Hepatocyte (in vitro differentiated cells): Measurements from ENCODE around the gene VANGL2. TPM values are rescaled to one million over a fixed set of nuclear protein-coding genes. Genes with fewer than 3 reads are reported as not detected.

Experiments
- DNase-seq: peaks from one replicate; pipeline ENCODE4 v3.0.0-alpha.2; 2016; ENCODE audit warnings: low spot score
- H2AFZ ChIP-seq: fragments of 200-600 bp; sonication (generic); 2 replicates; pipeline ENCODE4 v1.6.0; 2016; ENCODE audit warnings: antibody characterized with exemption, mild to moderate bottlenecking
- H3K27ac ChIP-seq: fragments of 200-600 bp; sonication (generic); 2 replicates; pipeline ENCODE4 v1.5.1; 2016; ENCODE audit warnings: mild to moderate bottlenecking
- H3K27me3 ChIP-seq: fragments of 200-600 bp; sonication (generic); 2 replicates; pipeline ENCODE4 v1.6.1; 2016
- H3K36me3 ChIP-seq: fragments of 200-600 bp; sonication (generic); replicated peaks from 2 replicates; pipeline ENCODE4 v1.5.1; 2016; ENCODE audit warnings: low read depth; ENCODE audit not compliant: insufficient read depth
- H3K4me1 ChIP-seq: fragments of 200-600 bp; sonication (generic); 2 replicates; pipeline ENCODE4 v1.5.1; 2016; ENCODE audit warnings: mild to moderate bottlenecking, moderate library complexity; ENCODE audit not compliant: insufficient read depth
- H3K4me2 ChIP-seq: fragments of 200-600 bp; sonication (generic); 2 replicates; pipeline ENCODE4 v1.6.0; 2016
- H3K4me3 ChIP-seq: fragments of 200-600 bp; sonication (generic); 2 replicates; pipeline ENCODE4 v1.5.1; 2016; ENCODE audit warnings: mild to moderate bottlenecking
- H3K79me2 ChIP-seq: fragments of 200-600 bp; sonication (generic); 2 replicates; pipeline ENCODE4 v1.6.0; 2017; ENCODE audit warnings: mild to moderate bottlenecking
- H3K9me2 ChIP-seq: fragments of 200-600 bp; sonication (generic); replicated peaks from 2 replicates; pipeline ENCODE4 v1.6.0; 2017; ENCODE audit warnings: mild to moderate bottlenecking; ENCODE audit not compliant: insufficient read depth
- H3K9me3 ChIP-seq: fragments of 200-600 bp; sonication (generic); 2 replicates; pipeline ENCODE4 v1.5.1; 2016; ENCODE audit warnings: low read depth, mild to moderate bottlenecking
- H4K20me1 ChIP-seq: fragments of 200-600 bp; sonication (generic); 2 replicates; pipeline ENCODE4 v1.6.0; 2016; ENCODE audit warnings: mild to moderate bottlenecking; ENCODE audit not compliant: insufficient read depth, poor library complexity, severe bottlenecking
- EZH2 ChIP-seq: fragments of 200-600 bp; sonication (generic); IDR thresholded peaks from 2 replicates; pipeline ENCODE4 v1.6.1; 2016; ENCODE audit warnings: antibody characterized with exemption, mild to moderate bottlenecking, borderline replicate concordance
- EZH2phosphoT487 ChIP-seq: fragments of 200-600 bp; sonication (generic); IDR thresholded peaks from one replicate; pipeline ENCODE4 v1.6.1; 2018; ENCODE audit warnings: antibody characterized with exemption, mild to moderate bottlenecking, low read depth, moderate library complexity; ENCODE audit not compliant: unreplicated experiment, severe bottlenecking
- WGBS: methylation state at CpG from one replicate; pipeline ENCODE4 v1.1.6; 2016; ENCODE audit warnings: low lambda C conversion rate; ENCODE audit errors: missing lambda C conversion rate; 5-methylcytosine and 5-hydroxymethylcytosine counted together
- polyA plus RNA-seq: library from polyadenylated mRNA; unstranded; fragments of >200 nt; fragmentation: Nextera tagmentation; extraction: Ambion mirVana; gene quantifications from 2 replicates; pipeline ENCODE4 v1.2.1, GENCODE V29; 2016
- total RNA-seq: library from RNA; depleted of rRNA; stranded (reverse); fragments of >200 nt; gene quantifications from 2 replicates; pipeline ENCODE4 v1.2.3, GENCODE V29; 2014
- TF ChIP-seq, protein P1 (sequence below): fragments of 200-600 bp; sonication (generic); IDR thresholded peaks from 2 replicates; pipeline ENCODE4 v1.5.1; 2016; ENCODE audit warnings: antibody characterized with exemption, mild to moderate bottlenecking; ENCODE audit not compliant: poor library complexity

Gene VANGL2
- total and polyA plus RNA-seq, 2 experiments from 2014 or later = 8.2 to 10.9 TPM

DNA sequence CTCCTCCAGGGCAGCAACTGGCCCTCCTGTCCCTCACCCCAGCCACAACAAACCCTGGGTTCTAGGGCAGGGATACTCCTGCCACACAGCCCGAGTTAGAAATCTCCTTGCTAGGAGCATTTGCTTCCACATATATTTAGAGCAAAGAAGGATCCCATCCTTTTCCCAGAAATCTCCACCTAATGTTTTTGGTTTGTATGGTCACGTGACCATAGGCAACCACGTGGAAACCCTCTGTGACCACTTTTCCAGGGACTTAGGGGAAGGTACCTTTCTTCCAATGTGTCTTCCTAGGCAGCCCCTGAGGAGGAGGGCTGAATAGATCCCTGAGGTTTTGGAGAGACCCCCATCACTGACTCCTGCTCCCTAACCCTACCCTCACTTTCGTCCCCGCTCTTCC is 25.5 kb downstream of the VANGL2 start:
- DNase-seq = no peak
- no peaks in the 10 kb centered on the region for H3K9me3 ChIP-seq
- no peaks in the 10 kb centered on the region for H3K4me1 ChIP-seq
- no peaks in the 10 kb centered on the region for H3K9me2 ChIP-seq
- WGBS = 96% methylated on average over 5 of the region's 5 CpGs
- no peak for TF ChIP-seq EZH2
- TF ChIP-seq, protein P1, sequence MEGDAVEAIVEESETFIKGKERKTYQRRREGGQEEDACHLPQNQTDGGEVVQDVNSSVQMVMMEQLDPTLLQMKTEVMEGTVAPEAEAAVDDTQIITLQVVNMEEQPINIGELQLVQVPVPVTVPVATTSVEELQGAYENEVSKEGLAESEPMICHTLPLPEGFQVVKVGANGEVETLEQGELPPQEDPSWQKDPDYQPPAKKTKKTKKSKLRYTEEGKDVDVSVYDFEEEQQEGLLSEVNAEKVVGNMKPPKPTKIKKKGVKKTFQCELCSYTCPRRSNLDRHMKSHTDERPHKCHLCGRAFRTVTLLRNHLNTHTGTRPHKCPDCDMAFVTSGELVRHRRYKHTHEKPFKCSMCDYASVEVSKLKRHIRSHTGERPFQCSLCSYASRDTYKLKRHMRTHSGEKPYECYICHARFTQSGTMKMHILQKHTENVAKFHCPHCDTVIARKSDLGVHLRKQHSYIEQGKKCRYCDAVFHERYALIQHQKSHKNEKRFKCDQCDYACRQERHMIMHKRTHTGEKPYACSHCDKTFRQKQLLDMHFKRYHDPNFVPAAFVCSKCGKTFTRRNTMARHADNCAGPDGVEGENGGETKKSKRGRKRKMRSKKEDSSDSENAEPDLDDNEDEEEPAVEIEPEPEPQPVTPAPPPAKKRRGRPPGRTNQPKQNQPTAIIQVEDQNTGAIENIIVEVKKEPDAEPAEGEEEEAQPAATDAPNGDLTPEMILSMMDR = no peak
- TF ChIP-seq EZH2phosphoT487 = no peak
- no peaks in the 10 kb centered on the region for H4K20me1 ChIP-seq
- no peak overlapping the region for H3K4me2 ChIP-seq
- no peaks in the 10 kb centered on the region for H3K36me3 ChIP-seq
- H3K79me2 ChIP-seq = no peaks in the 10 kb centered on the region
- H3K4me3 ChIP-seq = no peak overlapping the region
- H3K27ac ChIP-seq = no peak overlapping the region
- H2AFZ ChIP-seq = no peak overlapping the region
- H3K27me3 ChIP-seq = no peaks in the 10 kb centered on the region

DNA sequence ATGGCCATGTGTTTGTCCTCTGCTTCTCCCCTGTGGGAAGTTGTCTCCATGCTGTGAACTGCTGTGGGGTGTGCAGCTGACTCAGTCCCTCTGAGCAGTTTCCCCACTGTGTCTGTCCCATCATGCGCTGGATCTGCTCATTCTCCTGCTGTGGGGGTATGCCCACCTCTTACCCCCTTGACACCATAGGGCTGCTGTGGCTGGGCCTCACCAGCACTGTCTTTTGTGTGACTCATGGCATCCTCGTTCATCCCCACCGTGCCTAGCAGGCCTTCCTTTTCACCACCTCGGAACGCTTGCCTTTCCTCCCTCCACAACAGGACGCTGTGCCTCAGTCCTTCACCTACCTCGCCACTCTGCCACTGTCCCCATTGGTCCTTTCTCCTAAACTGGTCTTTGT is 27.3 kb downstream of the VANGL2 start:
- H3K79me2 ChIP-seq = no peaks in the 10 kb centered on the region
- WGBS = 93% methylated on average over 7 of the region's 7 CpGs
- H3K9me2 ChIP-seq = no peaks in the 10 kb centered on the region
- no peaks in the 10 kb centered on the region for H3K36me3 ChIP-seq
- no peak for DNase-seq
- H2AFZ ChIP-seq = no peak overlapping the region
- TF ChIP-seq, protein P1 = no peak
- TF ChIP-seq EZH2 = no peak
- TF ChIP-seq EZH2phosphoT487 = no peak
- H3K27ac ChIP-seq = no peak overlapping the region
- no peaks in the 10 kb centered on the region for H3K9me3 ChIP-seq
- H3K4me2 ChIP-seq = no peak overlapping the region
- no peaks in the 10 kb centered on the region for H4K20me1 ChIP-seq
- no peaks in the 10 kb centered on the region for H3K27me3 ChIP-seq
- H3K4me3 ChIP-seq = no peak overlapping the region
- H3K4me1 ChIP-seq = no peaks in the 10 kb centered on the region

DNA sequence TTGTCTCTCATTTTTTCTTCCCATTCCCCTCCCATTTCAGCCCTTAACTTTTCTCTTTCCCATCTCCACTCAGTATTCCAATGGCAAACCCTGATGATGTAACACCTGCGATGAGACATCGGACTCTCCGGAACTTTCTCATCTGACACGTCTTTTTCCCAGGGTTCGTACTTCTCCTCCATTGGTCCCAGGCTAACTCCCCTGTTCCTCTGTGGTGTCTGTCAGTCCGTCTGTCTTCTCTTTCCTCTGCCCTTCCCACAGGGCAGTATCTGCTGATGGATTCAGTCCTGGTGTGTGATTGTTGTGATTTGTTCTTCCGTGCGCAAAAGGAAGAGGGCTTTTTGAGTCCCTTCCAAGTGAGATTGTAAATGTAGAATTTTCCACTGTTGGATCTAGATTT is 27.7 kb downstream of the VANGL2 start:
- Histone ChIP-seq H3K4me3 (no peak overlapping the region), H3K9me2 (no peaks in the 10 kb centered on the region), H3K36me3 (no peaks in the 10 kb centered on the region), H3K27me3 (no peaks in the 10 kb centered on the region), H3K9me3 (no peaks in the 10 kb centered on the region), H3K4me1 (no peaks in the 10 kb centered on the region), H3K27ac (no peak overlapping the region), H3K4me2 (no peak overlapping the region), H4K20me1 (no peaks in the 10 kb centered on the region), H2AFZ (no peak overlapping the region), H3K79me2 (no peaks in the 10 kb centered on the region)
- no peak for DNase-seq
- WGBS = 94% methylated on average over 8 of the region's 8 CpGs
- TF ChIP-seq EZH2 (no peak), EZH2phosphoT487 (no peak)
- TF ChIP-seq, protein P1 = no peak

DNA sequence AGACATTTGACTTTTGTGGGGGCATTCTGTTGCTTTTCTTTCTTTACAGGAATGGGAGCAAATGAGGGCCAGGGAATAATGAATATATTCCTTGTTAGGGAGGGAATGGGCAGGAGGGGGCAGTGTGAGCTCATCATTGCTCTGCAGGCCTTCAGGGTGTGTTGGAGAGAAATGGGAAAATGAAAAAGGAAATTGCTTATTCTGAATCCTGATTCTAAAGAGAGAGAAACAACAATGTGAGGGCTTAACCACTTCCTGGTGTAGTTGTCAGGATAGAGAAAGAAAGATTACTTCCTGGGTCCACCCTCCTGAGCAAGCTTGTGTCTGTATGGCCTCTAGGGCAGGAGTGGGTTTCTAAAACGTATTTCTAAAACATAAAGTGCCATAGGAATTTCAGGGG is 28.3 kb downstream of the VANGL2 start:
- no peaks in the 10 kb centered on the region for H4K20me1 ChIP-seq
- no peaks in the 10 kb centered on the region for H3K4me1 ChIP-seq
- no peaks in the 10 kb centered on the region for H3K9me3 ChIP-seq
- H3K79me2 ChIP-seq = no peaks in the 10 kb centered on the region
- no peak for TF ChIP-seq EZH2phosphoT487
- TF ChIP-seq EZH2 = no peak
- TF ChIP-seq, protein P1 = peak; percentile 83
- no peak overlapping the region for H2AFZ ChIP-seq
- no peaks in the 10 kb centered on the region for H3K36me3 ChIP-seq
- WGBS = 87% methylated on average over 1 of the region's 1 CpG
- H3K27ac ChIP-seq = peak overlapping the region; percentile 30
- H3K4me2 ChIP-seq = no peak overlapping the region
- H3K27me3 ChIP-seq = no peaks in the 10 kb centered on the region
- DNase-seq = peak; percentile 79
- no peak overlapping the region for H3K4me3 ChIP-seq
- H3K9me2 ChIP-seq = no peaks in the 10 kb centered on the region
